ENCODE results near the gene DCLRE1B. TPM values are rescaled to one million over a fixed set of nuclear protein-coding genes. Genes with fewer than 3 reads are reported as not detected.

DCLRE1B gene
- total RNA-seq, 1 donor from 2014 or later: 2.1 TPM

- DNase-seq: no peak
- Histone ChIP-seq H3K4me3 (no peak overlapping the region), H3K4me1 (peaks cover 16% of the 10 kb centered on the region), H3K36me3 (peaks cover under 1% of the 10 kb centered on the region), H3K27ac (replicated peaks) (no peak overlapping the region), H3K27me3 (ENCODE audit: low read depth) (no peaks in the 10 kb centered on the region), H3K9me3 (replicated peaks) (no peaks in the 10 kb centered on the region)
- intact Hi-C loops (cut with micrococcal nuclease): no loop called here
- no peak for TF ChIP-seq CTCF (IDR thresholded peaks at IDR 0.05; ENCODE audit: borderline replicate concordance)
Measured at GRCh38 chr1:113916974-113917373, 11.8 kb downstream of the DCLRE1B start.

GRCh38 chr1:113917400-113918082, 12.4 kb downstream of the DCLRE1B start:
- no peaks in the 10 kb centered on the region for H3K36me3 ChIP-seq
- no peak overlapping the region for H3K4me3 ChIP-seq
- TF ChIP-seq CTCF (IDR thresholded peaks at IDR 0.05; ENCODE audit: borderline replicate concordance): no peak
- H3K27me3 ChIP-seq (ENCODE audit: low read depth): no peaks in the 10 kb centered on the region
- DNase-seq: no peak
- no peak overlapping the region for H3K27ac ChIP-seq (replicated peaks)
- intact Hi-C loops (cut with micrococcal nuclease): no loop called here
- peaks cover 11% of the 10 kb centered on the region for H3K4me1 ChIP-seq
- H3K9me3 ChIP-seq (replicated peaks): no peaks in the 10 kb centered on the region

- no peak for DNase-seq
- H3K4me1 ChIP-seq: peaks cover 4% of the 10 kb centered on the region
- H3K27me3 ChIP-seq (ENCODE audit: low read depth): no peaks in the 10 kb centered on the region
- intact Hi-C loops (cut with micrococcal nuclease): no loop called here
- no peak for TF ChIP-seq CTCF (IDR thresholded peaks at IDR 0.05; ENCODE audit: borderline replicate concordance)
- H3K36me3 ChIP-seq: no peaks in the 10 kb centered on the region
- no peak overlapping the region for H3K27ac ChIP-seq (replicated peaks)
- no peaks in the 10 kb centered on the region for H3K9me3 ChIP-seq (replicated peaks)
- H3K4me3 ChIP-seq: no peak overlapping the region
Measured at GRCh38 chr1:113918243-113918642, 13.1 kb downstream of the DCLRE1B start.

GRCh38 chr1:113922957-113923356, 17.8 kb downstream of the DCLRE1B start:
- Histone ChIP-seq H3K36me3 (no peaks in the 10 kb centered on the region), H3K4me1 (peaks cover 4% of the 10 kb centered on the region), H3K9me3 (replicated peaks) (no peaks in the 10 kb centered on the region), H3K27me3 (ENCODE audit: low read depth) (no peaks in the 10 kb centered on the region), H3K4me3 (no peak overlapping the region), H3K27ac (replicated peaks) (no peak overlapping the region)
- TF ChIP-seq CTCF (IDR thresholded peaks at IDR 0.05; ENCODE audit: borderline replicate concordance): no peak
- no peak for DNase-seq
- intact Hi-C loops (cut with micrococcal nuclease): no loop called here

GRCh38 chr1:113924473-113924872, 19.3 kb downstream of the DCLRE1B start:
- Histone ChIP-seq H3K9me3 (replicated peaks) (no peaks in the 10 kb centered on the region), H3K27ac (replicated peaks) (no peak overlapping the region), H3K4me1 (peaks cover 18% of the 10 kb centered on the region), H3K36me3 (no peaks in the 10 kb centered on the region), H3K4me3 (no peak overlapping the region), H3K27me3 (ENCODE audit: low read depth) (no peaks in the 10 kb centered on the region)
- no peak for TF ChIP-seq CTCF (IDR thresholded peaks at IDR 0.05; ENCODE audit: borderline replicate concordance)
- intact Hi-C loops (cut with micrococcal nuclease): no loop called here
- DNase-seq: no peak
